HCT116 (cell line): ENCODE data around the gene EHF.

Experiments used
- CEBPB ChIP-seq: IDR thresholded peaks from 2 replicates; pipeline ENCODE4 v1.6.1; 2012; ENCODE audit warnings: low read depth
- EZH2 ChIP-seq: fragments of 200-600 bp; sonication (generic); IDR thresholded peaks from 2 replicates; pipeline ENCODE4 v1.6.1; 2017; ENCODE audit warnings: antibody characterized with exemption, mixed run types
- EZH2phosphoT487 ChIP-seq: fragments of 200-600 bp; IDR thresholded peaks from 2 replicates; pipeline ENCODE4 v1.6.1; 2018; ENCODE audit warnings: antibody characterized with exemption, borderline replicate concordance
- POLR2A ChIP-seq: IDR thresholded peaks from 2 replicates; pipeline ENCODE4 v1.7.0; 2011; ENCODE audit warnings: borderline replicate concordance; ENCODE audit not compliant: insufficient read depth, insufficient read length; ENCODE audit errors: extremely low read depth
- POLR2AphosphoS5 ChIP-seq: IDR thresholded peaks from 2 replicates; pipeline ENCODE4 v1.6.1; 2011; ENCODE audit warnings: mild to moderate bottlenecking, low read depth, low read length, moderate library complexity
- SIN3A ChIP-seq: IDR thresholded peaks from 2 replicates; pipeline ENCODE4 v1.6.1; 2012; ENCODE audit warnings: low read depth
- SP1 ChIP-seq: IDR thresholded peaks from 2 replicates; pipeline ENCODE4 v1.6.1; 2012; ENCODE audit warnings: low read depth
- YY1 ChIP-seq: IDR thresholded peaks from 2 replicates; pipeline ENCODE4 v1.6.1; 2011; ENCODE audit warnings: low read length, low read depth, moderate library complexity, mild to moderate bottlenecking; ENCODE audit not compliant: insufficient replicate concordance; ENCODE audit errors: extremely low read depth
- ZFX ChIP-seq: fragments of 450-650 bp; IDR thresholded peaks from 2 replicates; pipeline ENCODE4 v1.6.1; 2017
- ZNF274 ChIP-seq: fragments of 200-500 bp; sonication (Bioruptor generic); IDR thresholded peaks from 2 replicates; pipeline ENCODE4 v1.6.1; 2014; ENCODE audit warnings: mild to moderate bottlenecking, low read depth, low read length, inconsistent platforms
- TF ChIP-seq, protein P1 (sequence below), 3 experiments: fragments of 200-600 bp in 1 of 3; sonication (generic) in 1 of 3; IDR thresholded peaks in 2 of 3; conservative IDR thresholded peaks in 1 of 3; 2 replicates each; pipeline ENCODE4 v1.5.1; 2012 to 2017; ENCODE audit warnings: low read depth in 2 of 3, low read length in 2 of 3, antibody characterized with exemption in 1 of 3, borderline replicate concordance in 1 of 3, control low read depth in 1 of 3, mild to moderate bottlenecking in 1 of 3, mixed read lengths in 1 of 3, mixed run types in 1 of 3, moderate library complexity in 1 of 3; ENCODE audit not compliant: insufficient read depth in 1 of 3
- TF ChIP-seq, protein P2 (sequence below): IDR thresholded peaks from 2 replicates; pipeline ENCODE4 v1.6.1; 2012

DNA sequence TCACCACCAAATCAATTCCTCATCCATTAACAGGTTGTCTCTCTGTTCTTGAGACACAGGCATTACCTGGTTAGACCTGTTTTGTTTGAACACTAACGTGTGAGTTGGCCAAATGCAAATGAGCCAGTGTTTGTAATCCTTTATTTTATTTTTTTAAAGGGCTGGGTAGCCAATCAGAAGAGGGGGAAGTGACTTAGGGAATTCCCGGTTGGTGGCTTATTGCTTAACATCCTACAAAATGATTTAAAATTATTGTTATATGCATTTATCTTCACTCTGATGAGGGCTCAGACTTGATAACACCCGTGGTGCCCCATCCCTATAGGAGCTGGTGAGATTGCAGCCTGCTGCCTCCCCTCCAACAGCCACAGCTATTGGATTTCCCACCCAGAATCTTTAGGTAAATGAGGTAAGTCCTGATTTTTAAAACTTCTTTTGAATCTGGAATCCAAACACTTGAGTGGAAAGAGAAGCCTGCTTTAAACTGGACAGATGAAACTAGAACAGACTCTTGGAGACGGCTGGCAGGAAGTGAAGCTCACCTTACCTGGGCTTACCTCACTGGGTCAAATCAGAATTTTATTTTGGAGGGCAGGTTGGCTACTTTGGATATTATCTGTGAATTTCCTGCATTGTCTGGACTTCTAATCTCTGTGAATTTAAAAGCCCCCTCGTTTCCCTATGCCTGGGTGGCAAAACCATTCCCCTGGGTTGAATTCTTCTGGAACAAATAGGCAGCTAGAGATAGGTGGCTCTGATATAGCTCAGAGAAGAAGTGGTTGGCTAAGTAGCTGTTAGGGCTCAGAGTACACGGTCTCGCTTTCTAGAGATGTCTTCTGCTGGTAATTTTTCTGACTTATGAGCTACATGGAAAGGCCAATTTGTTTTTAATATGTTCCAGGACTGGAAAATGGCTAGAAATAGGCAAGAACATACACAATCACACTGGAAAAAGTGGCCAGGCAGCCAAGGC, at the start of gene EHF:
- TF ChIP-seq, protein P1, sequence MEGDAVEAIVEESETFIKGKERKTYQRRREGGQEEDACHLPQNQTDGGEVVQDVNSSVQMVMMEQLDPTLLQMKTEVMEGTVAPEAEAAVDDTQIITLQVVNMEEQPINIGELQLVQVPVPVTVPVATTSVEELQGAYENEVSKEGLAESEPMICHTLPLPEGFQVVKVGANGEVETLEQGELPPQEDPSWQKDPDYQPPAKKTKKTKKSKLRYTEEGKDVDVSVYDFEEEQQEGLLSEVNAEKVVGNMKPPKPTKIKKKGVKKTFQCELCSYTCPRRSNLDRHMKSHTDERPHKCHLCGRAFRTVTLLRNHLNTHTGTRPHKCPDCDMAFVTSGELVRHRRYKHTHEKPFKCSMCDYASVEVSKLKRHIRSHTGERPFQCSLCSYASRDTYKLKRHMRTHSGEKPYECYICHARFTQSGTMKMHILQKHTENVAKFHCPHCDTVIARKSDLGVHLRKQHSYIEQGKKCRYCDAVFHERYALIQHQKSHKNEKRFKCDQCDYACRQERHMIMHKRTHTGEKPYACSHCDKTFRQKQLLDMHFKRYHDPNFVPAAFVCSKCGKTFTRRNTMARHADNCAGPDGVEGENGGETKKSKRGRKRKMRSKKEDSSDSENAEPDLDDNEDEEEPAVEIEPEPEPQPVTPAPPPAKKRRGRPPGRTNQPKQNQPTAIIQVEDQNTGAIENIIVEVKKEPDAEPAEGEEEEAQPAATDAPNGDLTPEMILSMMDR (IDR thresholded peaks at IDR 0.05 in 2 of 3, conservative IDR thresholded peaks at IDR 0.05 in 1 of 3; ENCODE audit: borderline replicate concordance in 1 of 3, insufficient read depth in 1 of 3, low read depth in 2 of 3, low read length in 2 of 3): no peak
- TF ChIP-seq ZNF274 (no peak), EZH2 (no peak), ZFX (no peak), SP1 (no peak), SIN3A (no peak), POLR2AphosphoS5 (no peak), YY1 (no peak), POLR2A (no peak), EZH2phosphoT487 (no peak), CEBPB (no peak)
- TF ChIP-seq, protein P2, sequence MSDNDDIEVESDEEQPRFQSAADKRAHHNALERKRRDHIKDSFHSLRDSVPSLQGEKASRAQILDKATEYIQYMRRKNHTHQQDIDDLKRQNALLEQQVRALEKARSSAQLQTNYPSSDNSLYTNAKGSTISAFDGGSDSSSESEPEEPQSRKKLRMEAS: no peak
